SU-DHL-6 (cell line): Measurements from ENCODE around the gene OR2A42.
"Not testable (repeated sequence)": the region's sequence is repeated elsewhere in the genome, so short reads cannot be mapped to it uniquely, and the experiment has no call there.

Source experiments
- EZH2phosphoT487 ChIP-seq: fragments of 200-600 bp; sonication (generic), shearing (Covaris generic); conservative IDR thresholded peaks from 2 replicates; pipeline ENCODE4 v1.6.1; 2018; ENCODE audit warnings: mild to moderate bottlenecking, antibody characterized with exemption, low read length, moderate library complexity, mixed read lengths
- TF ChIP-seq, protein P1 (sequence below): fragments of 200-600 bp; sonication (generic); IDR thresholded peaks from one replicate; pipeline ENCODE4 v1.5.1; 2017; ENCODE audit warnings: antibody characterized with exemption, mild to moderate bottlenecking, low read length, moderate library complexity; ENCODE audit not compliant: insufficient read depth, poor library complexity, severe bottlenecking

DNA sequence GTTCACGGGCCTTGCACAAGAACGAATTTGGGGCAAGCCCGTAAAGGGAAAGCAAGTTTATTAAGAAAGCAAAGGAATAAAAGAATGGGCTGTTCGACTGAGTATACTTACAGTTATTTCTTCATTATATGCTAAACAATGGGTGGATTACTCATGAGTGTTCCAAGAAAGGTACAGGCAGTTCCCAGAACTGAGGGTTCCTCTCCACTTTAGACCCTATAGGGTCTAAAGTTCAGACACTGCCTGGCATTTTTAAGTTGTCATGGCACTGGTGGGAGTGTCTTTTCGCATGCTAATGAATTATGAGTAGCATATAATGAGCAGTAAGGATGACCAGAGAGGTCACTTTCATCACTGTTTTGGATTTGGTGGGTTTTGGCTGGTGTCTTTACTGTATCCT lies 34.1 kb downstream of the OR2A42 start:
- TF ChIP-seq, protein P1, sequence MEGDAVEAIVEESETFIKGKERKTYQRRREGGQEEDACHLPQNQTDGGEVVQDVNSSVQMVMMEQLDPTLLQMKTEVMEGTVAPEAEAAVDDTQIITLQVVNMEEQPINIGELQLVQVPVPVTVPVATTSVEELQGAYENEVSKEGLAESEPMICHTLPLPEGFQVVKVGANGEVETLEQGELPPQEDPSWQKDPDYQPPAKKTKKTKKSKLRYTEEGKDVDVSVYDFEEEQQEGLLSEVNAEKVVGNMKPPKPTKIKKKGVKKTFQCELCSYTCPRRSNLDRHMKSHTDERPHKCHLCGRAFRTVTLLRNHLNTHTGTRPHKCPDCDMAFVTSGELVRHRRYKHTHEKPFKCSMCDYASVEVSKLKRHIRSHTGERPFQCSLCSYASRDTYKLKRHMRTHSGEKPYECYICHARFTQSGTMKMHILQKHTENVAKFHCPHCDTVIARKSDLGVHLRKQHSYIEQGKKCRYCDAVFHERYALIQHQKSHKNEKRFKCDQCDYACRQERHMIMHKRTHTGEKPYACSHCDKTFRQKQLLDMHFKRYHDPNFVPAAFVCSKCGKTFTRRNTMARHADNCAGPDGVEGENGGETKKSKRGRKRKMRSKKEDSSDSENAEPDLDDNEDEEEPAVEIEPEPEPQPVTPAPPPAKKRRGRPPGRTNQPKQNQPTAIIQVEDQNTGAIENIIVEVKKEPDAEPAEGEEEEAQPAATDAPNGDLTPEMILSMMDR: not testable (repeated sequence)
- not testable (repeated sequence) for TF ChIP-seq EZH2phosphoT487
